K562 (cell line): ENCODE data around the gene LPAR5. TPM values are rescaled to one million over a fixed set of nuclear protein-coding genes. Genes with fewer than 3 reads are reported as not detected.
A peak's percentile ranks its signal among the peaks of the same experiment; 100 is the strongest.

Experiments used
- BACH1 ChIP-seq: fragments of 200-800 bp; sonication (Bioruptor generic); IDR thresholded peaks from 2 replicates; pipeline ENCODE4 v1.6.1; 2016; ENCODE audit warnings: missing genetic modification characterization, missing compliant biosample characterization
- CTBP1 ChIP-seq: fragments of 450-650 bp; IDR thresholded peaks from 2 replicates; pipeline ENCODE4 v1.6.1; 2016; ENCODE audit warnings: borderline replicate concordance
- EZH2 ChIP-seq: IDR thresholded peaks from 2 replicates; pipeline ENCODE4 v1.6.1; 2012; ENCODE audit warnings: low read depth, mild to moderate bottlenecking, inconsistent platforms, low read length, borderline replicate concordance
- JUND ChIP-seq, 2 experiments: IDR thresholded peaks; 2 replicates in 1 of 2; 3 replicates in 1 of 2; pipeline ENCODE4 v1.6.1; 2011; ENCODE audit warnings: borderline replicate concordance in 2 of 2, low read depth in 2 of 2, low read length in 2 of 2, improper control_type of control experiment in 1 of 2, missing biosample characterization in 1 of 2, missing genetic modification characterization in 1 of 2, missing genetic modification reagents in 1 of 2
- MGA ChIP-seq: fragments of 450-650 bp; IDR thresholded peaks from 2 replicates; pipeline ENCODE4 v1.6.1; 2016; ENCODE audit warnings: mild to moderate bottlenecking, moderate library complexity
- MITF ChIP-seq: IDR thresholded peaks from 2 replicates; pipeline ENCODE4 v1.6.1; 2014; ENCODE audit warnings: antibody characterized with exemption
- TEAD4 ChIP-seq, 2 experiments: sonication (generic) in 1 of 2; formaldehyde crosslinking in 1 of 2; IDR thresholded peaks; 2 replicates each; pipeline versions ENCODE4 v1.6.1 to v1.8.0; 2012 to 2022; ENCODE audit warnings: borderline replicate concordance in 1 of 2, inconsistent platforms in 1 of 2, low read length in 1 of 2, mild to moderate bottlenecking in 1 of 2, missing genetic modification reagents in 1 of 2
- ZBTB12 ChIP-seq: fragments of 250-450 bp; sonication (Bioruptor Pico); IDR thresholded peaks from 2 replicates; pipeline ENCODE4 v1.4.0; 2020
- polyA plus RNA-seq, 8 experiments: library from polyadenylated mRNA; depleted of rRNA in 4 of 8; stranded (reverse) in 5 of 8; unstranded in 3 of 8; fragments of >200 nt; fragmentation: Nextera tagmentation in 2 of 8; fragmentation: Illumina TruSeq in 1 of 8; extraction: Ambion mirVana in 2 of 8; extraction: Trizol in 1 of 8; gene quantifications; 2 replicates each; pipeline versions ENCODE4 v1.2.1 to v1.2.3, GENCODE V29; 2011 to 2014; ENCODE audit warnings: inconsistent platforms in 1 of 8, missing spikeins in 1 of 8
- total RNA-seq, 7 experiments: library from RNA; depleted of rRNA in 6 of 7; stranded (reverse); fragments of >200 nt in 6 of 7; fragmentation: Illumina TruSeq in 2 of 7; extraction: Trizol in 2 of 7; gene quantifications; 2 replicates each; pipeline versions ENCODE4 v1.2.1 to v1.2.3, GENCODE V29; 2011 to 2021; ENCODE audit warnings: low replicate concordance in 1 of 7

LPAR5 gene
- total and polyA plus RNA-seq, 9 of the 15 experiments (the other 6 are each of a cell fraction or from before 2014, with no cell fraction given), result 1.3 to 11.7 (median 3.6) TPM

- TF ChIP-seq MGA, result peak; percentile 47
- no peak for TF ChIP-seq EZH2
- peak; percentile 60; the same call in 1 of the 2 replicates for TF ChIP-seq MITF
- peak; percentile 71 for TF ChIP-seq CTBP1
- TF ChIP-seq JUND (IDR thresholded peaks at IDR 0.05; ENCODE audit: borderline replicate concordance, low read depth, low read length), result peak; percentile 96
- peak; percentile 91; the same call in 2 of the 3 replicates for TF ChIP-seq JUND (tag; IDR thresholded peaks at IDR 0.05; ENCODE audit: borderline replicate concordance, low read depth, low read length)
- TF ChIP-seq TEAD4 (IDR thresholded peaks at IDR 0.05; ENCODE audit: low read length), result peak; percentile 92
- TF ChIP-seq TEAD4 (CRISPR knock-in tag; IDR thresholded peaks at IDR 0.05; ENCODE audit: borderline replicate concordance), result no peak
- no peak for TF ChIP-seq ZBTB12 (CRISPR knock-in tag)
- 0 out of 2 replicates have a peak, but pooled peaks have one; percentile 33 for TF ChIP-seq BACH1 (tag)
These were observed 3.5 kb upstream of the LPAR5 start (continued) for GRCh38 chr12:6639151-6639801.
